HG03097 (cell line): ENCODE data around the gene GSG1L.

Experiments
- ATAC-seq: cut with Tn5 transposase; IDR thresholded peaks from one replicate; pipeline ENCODE4 v1.9.1; 2021; ENCODE audit not compliant: unreplicated experiment, low FRiP score

Gene GSG1L

GRCh38 chr16:27781981-27782880, 281.3 kb downstream of the GSG1L start:
- no peak for ATAC-seq

GRCh38 chr16:27781195-27781524, 282.4 kb downstream of the GSG1L start:
- no peak for ATAC-seq

GRCh38 chr16:27780468-27781194, 282.9 kb downstream of the GSG1L start:
- ATAC-seq, result no peak

- ATAC-seq, result no peak
Measured at GRCh38 chr16:27779641-27780164, 283.8 kb downstream of the GSG1L start.

GRCh38 chr16:27778926-27779570, 284.5 kb downstream of the GSG1L start:
- ATAC-seq, result no peak

GRCh38 chr16:27778171-27778925, 285.2 kb downstream of the GSG1L start:
- no peak for ATAC-seq

- ATAC-seq, result no peak
Measured at GRCh38 chr16:27777527-27777926, 286.0 kb downstream of the GSG1L start.

- ATAC-seq, result no peak
Measured at GRCh38 chr16:27776556-27777225, 286.8 kb downstream of the GSG1L start.

GRCh38 chr16:27775254-27775653, 288.3 kb downstream of the GSG1L start:
- no peak for ATAC-seq

GRCh38 chr16:27774779-27775178, 288.7 kb downstream of the GSG1L start:
- no peak for ATAC-seq

- ATAC-seq, result no peak
Measured at GRCh38 chr16:27773344-27773743, 290.2 kb downstream of the GSG1L start.

GRCh38 chr16:27772093-27772825, 291.3 kb downstream of the GSG1L start:
- ATAC-seq, result no peak

GRCh38 chr16:27771201-27771910, 292.2 kb downstream of the GSG1L start:
- no peak for ATAC-seq

GRCh38 chr16:27770271-27771196, 293.0 kb downstream of the GSG1L start:
- no peak for ATAC-seq

GRCh38 chr16:27769561-27770255, 293.8 kb downstream of the GSG1L start:
- ATAC-seq, result no peak

GRCh38 chr16:27768651-27769272, 294.8 kb downstream of the GSG1L start:
- ATAC-seq, result no peak
